ENCODE data around the gene ZRANB1. TPM values are rescaled to one million over a fixed set of nuclear protein-coding genes. Genes with fewer than 3 reads are reported as not detected.
"Not testable (repeated sequence)": the region's sequence is repeated elsewhere in the genome, so short reads cannot be mapped to it uniquely, and the experiment has no call there.

ZRANB1 gene
- total and polyA plus RNA-seq, 10 of the 15 experiments (the other 5 are each of a cell fraction or from before 2014, with no cell fraction given), result 1.7 to 11.8 (median 6.2) TPM

- WGBS (ENCODE audit: insufficient coverage, insufficient replicate concordance, low lambda C conversion rate, missing lambda C conversion rate), result 16% methylated on average over 4 of the region's 4 CpGs
- H3K36me3 ChIP-seq (ENCODE audit: control insufficient read depth in 2 of 2, insufficient read depth in 2 of 2, low read length in 1 of 2); intact Hi-C loops (cut with micrococcal nuclease; ENCODE audit: unreplicated experiment); H4K20me1 ChIP-seq (ENCODE audit: control insufficient read depth, insufficient read depth); in situ Hi-C loops (cut with MboI); FAIRE-seq; H3K4me1 ChIP-seq (ENCODE audit: control insufficient read depth, insufficient read depth, low read length); SMC1A ChIA-PET (ENCODE audit: uncharacterized antibody, unreplicated experiment); H3K27me3 ChIP-seq (replicated peaks in 1 of 2; ENCODE audit: control insufficient read depth in 2 of 2, insufficient read depth in 2 of 2, low read length in 1 of 2); H3K4me2 ChIP-seq (ENCODE audit: control insufficient read depth, insufficient read depth); H2AFZ ChIP-seq (ENCODE audit: control insufficient read depth, low read depth, low read length); H3K9ac ChIP-seq (ENCODE audit: control insufficient read depth, insufficient read depth, low read length); BruUV-seq (replicated peaks); H3K27ac ChIP-seq (ENCODE audit: control insufficient read depth, insufficient read depth); H3K79me2 ChIP-seq (ENCODE audit: control insufficient read depth, insufficient read depth, low read length); H3K9me3 ChIP-seq (replicated peaks; ENCODE audit: control insufficient read depth, insufficient read depth, low read length); H3K4me3 ChIP-seq: not testable (repeated sequence)
- TF ChIP-seq ATF2 (IDR thresholded peaks at IDR 0.05; ENCODE audit: low read length) (0 out of 2 replicates have a peak, but pooled peaks have one; percentile 24), ZNF384 (IDR thresholded peaks at IDR 0.05; ENCODE audit: borderline replicate concordance, low read depth, low read length) (peak; percentile 35; the same call in 1 of the 2 replicates)
- peak; percentile 25 for DNase-seq (ENCODE audit: low read depth, low spot score)
- POLR2A ChIA-PET, result interaction anchor here (0.6 to 0.7 kb wide), 2 partner anchors 29 to 82 kb away, joined by 3 to 4 read pairs; no protein-coding TSS in a partner anchor
- RAD21 ChIA-PET (ENCODE audit: unreplicated experiment), result interaction anchor here (1.1 kb wide), 1 partner anchor 19 kb away, joined by 6 read pairs; no protein-coding TSS in a partner anchor
- ATAC-seq, result peak; percentile 65
- CTCF ChIA-PET, result interaction anchor here (0.6 kb wide), 1 partner anchor 386 kb away, joined by 4 read pairs; no protein-coding TSS in a partner anchor
Measured at GRCh38 chr10:124988753-124989152, 46.8 kb downstream of the ZRANB1 start.

DNA sequence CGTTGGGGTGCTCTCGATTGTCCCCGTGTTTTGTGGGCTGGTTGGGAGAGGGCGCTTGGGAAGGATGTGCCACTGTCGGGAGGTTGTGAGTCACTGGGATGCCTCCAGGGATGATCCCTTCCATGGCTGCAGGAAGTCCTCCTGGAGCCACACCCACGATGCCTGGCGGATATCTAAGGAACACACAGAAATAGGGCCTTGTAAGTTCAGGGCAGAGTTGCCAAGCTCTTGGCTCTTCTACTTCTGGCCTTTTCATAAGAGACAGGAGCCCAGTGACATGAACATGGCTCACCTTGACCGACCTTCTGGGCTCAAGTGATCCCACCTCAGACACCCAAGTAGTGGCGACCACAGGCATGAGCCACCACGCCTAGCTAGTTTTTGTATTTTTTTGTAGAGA is 47.6 kb downstream of the ZRANB1 start:
- H3K36me3 ChIP-seq (ENCODE audit: control insufficient read depth in 2 of 2, insufficient read depth in 2 of 2, low read length in 1 of 2), result no peaks in the 10 kb centered on the region; a peak in 2 of 4 replicates
- ChIA-PET CTCF (no interaction called here), RAD21 (ENCODE audit: unreplicated experiment) (interaction anchor here (0.6 kb wide), 1 partner anchor 12 kb away, joined by 3 read pairs; no protein-coding TSS in a partner anchor), SMC1A (ENCODE audit: uncharacterized antibody, unreplicated experiment) (no interaction called here), POLR2A (no interaction called here)
- H3K4me1 ChIP-seq (ENCODE audit: control insufficient read depth, insufficient read depth, low read length), result peaks cover 9% of the 10 kb centered on the region
- 99% methylated on average over 10 of the region's 10 CpGs for WGBS (ENCODE audit: insufficient coverage, insufficient replicate concordance, low lambda C conversion rate, missing lambda C conversion rate)
- H3K27me3 ChIP-seq (replicated peaks in 1 of 2; ENCODE audit: control insufficient read depth in 2 of 2, insufficient read depth in 2 of 2, low read length in 1 of 2), result no peaks in the 10 kb centered on the region
- no peak for ATAC-seq
- no peaks in the 10 kb centered on the region for H4K20me1 ChIP-seq (ENCODE audit: control insufficient read depth, insufficient read depth)
- no peaks in the 10 kb centered on the region for H3K9me3 ChIP-seq (replicated peaks; ENCODE audit: control insufficient read depth, insufficient read depth, low read length)
- no peak overlapping the region for H2AFZ ChIP-seq (ENCODE audit: control insufficient read depth, low read depth, low read length)
- no peak overlapping the region for H3K27ac ChIP-seq (ENCODE audit: control insufficient read depth, insufficient read depth)
- no peak for FAIRE-seq
- no peaks in the 10 kb centered on the region for H3K79me2 ChIP-seq (ENCODE audit: control insufficient read depth, insufficient read depth, low read length)
- no peak for TF ChIP-seq SREBF2 (IDR thresholded peaks at IDR 0.05; ENCODE audit: low read length)
- no peak for TF ChIP-seq LARP7 (IDR thresholded peaks at IDR 0.05)
- no peak for TF ChIP-seq ZNF622 (IDR thresholded peaks at IDR 0.05)
- no peak for TF ChIP-seq KLF5 (IDR thresholded peaks at IDR 0.05; ENCODE audit: partially characterized antibody)
- TF ChIP-seq SMARCA5 (IDR thresholded peaks at IDR 0.05), result no peak
- TF ChIP-seq POLR2AphosphoS5 (IDR thresholded peaks at IDR 0.05; ENCODE audit: low read length), result no peak
- TF ChIP-seq ATF2 (IDR thresholded peaks at IDR 0.05; ENCODE audit: low read length), result no peak
- in situ Hi-C loops (cut with MboI), result no loop called here
- intact Hi-C loops (cut with micrococcal nuclease; ENCODE audit: unreplicated experiment), result no loop called here
- no TSS peak for BruUV-seq (replicated peaks)
- no peak overlapping the region for H3K4me3 ChIP-seq
- H3K4me2 ChIP-seq (ENCODE audit: control insufficient read depth, insufficient read depth), result no peak overlapping the region
- no peak for DNase-seq (ENCODE audit: low read depth, low spot score)
- no peak overlapping the region for H3K9ac ChIP-seq (ENCODE audit: control insufficient read depth, insufficient read depth, low read length)
